Astrocyte (in vitro differentiated cells and primary cell): Measurements from ENCODE around the gene KRTAP29-1. TPM values are rescaled to one million over a fixed set of nuclear protein-coding genes. Genes with fewer than 3 reads are reported as not detected.
"Not testable (repeated sequence)": the region's sequence is repeated elsewhere in the genome, so short reads cannot be mapped to it uniquely, and the experiment has no call there.

Experiments used
- DNase-seq: peaks from one replicate; pipeline ENCODE4 v3.0.0-alpha.2; 2010; ENCODE audit warnings: low read depth
- FAIRE-seq: peaks from 2 replicates; lab custom pipeline; 2011; peaks lifted over from hg19 to GRCh38; lab: Jason Lieb, UNC
- H2AFZ ChIP-seq: 2 replicates; pipeline ENCODE4 v1.6.0; 2012; ENCODE audit warnings: low read depth, low read length, inconsistent platforms
- H3K27ac ChIP-seq: 2 replicates; pipeline ENCODE4 v1.5.1; 2011; ENCODE audit warnings: low read depth, low read length, inconsistent platforms
- H3K27me3 ChIP-seq: 2 replicates; pipeline ENCODE4 v1.6.0; 2011; ENCODE audit warnings: low read length, inconsistent platforms; ENCODE audit not compliant: insufficient read depth
- H3K36me3 ChIP-seq: 2 replicates; pipeline ENCODE4 v1.5.1; 2011; ENCODE audit warnings: low read length, inconsistent platforms; ENCODE audit not compliant: insufficient read depth
- H3K4me1 ChIP-seq: 2 replicates; pipeline ENCODE4 v1.5.1; 2011; ENCODE audit warnings: low read length, inconsistent platforms; ENCODE audit not compliant: insufficient read depth
- H3K4me2 ChIP-seq: 2 replicates; pipeline ENCODE4 v1.6.0; 2012; ENCODE audit warnings: low read length, inconsistent platforms
- H3K4me3 ChIP-seq: 2 replicates; pipeline ENCODE4 v1.5.1; 2011; ENCODE audit warnings: low read depth, mild to moderate bottlenecking, low read length, inconsistent platforms; ENCODE audit not compliant: insufficient read depth
- H3K79me2 ChIP-seq: 2 replicates; pipeline ENCODE4 v1.6.0; 2012; ENCODE audit warnings: mild to moderate bottlenecking, low read length, inconsistent platforms; ENCODE audit not compliant: insufficient read depth
- H3K9ac ChIP-seq: 2 replicates; pipeline ENCODE4 v1.6.0; 2012; ENCODE audit warnings: mild to moderate bottlenecking, low read length, inconsistent platforms
- H3K9me3 ChIP-seq: 2 replicates; pipeline ENCODE4 v1.5.1; 2012; ENCODE audit warnings: low read depth, mild to moderate bottlenecking, low read length, inconsistent platforms; ENCODE audit not compliant: insufficient read depth
- H4K20me1 ChIP-seq: 2 replicates; pipeline ENCODE4 v1.6.0; 2012; ENCODE audit warnings: low read length, inconsistent platforms; ENCODE audit not compliant: insufficient read depth
- H3K27ac Mint-ChIP-seq: one replicate; pipeline ENCODE4 v1.8.0; 2021; ENCODE audit warnings: mild to moderate bottlenecking, mixed read lengths; ENCODE audit not compliant: unreplicated experiment
- H3K27me3 Mint-ChIP-seq: one replicate; pipeline ENCODE4 v1.8.0; 2021; ENCODE audit warnings: low read depth, mixed read lengths; ENCODE audit not compliant: unreplicated experiment
- H3K36me3 Mint-ChIP-seq: one replicate; pipeline ENCODE4 v1.8.0; 2021; ENCODE audit warnings: low read depth, mixed read lengths; ENCODE audit not compliant: unreplicated experiment
- H3K4me1 Mint-ChIP-seq: one replicate; pipeline ENCODE4 v1.8.0; 2021; ENCODE audit warnings: low read depth, mixed read lengths; ENCODE audit not compliant: unreplicated experiment
- H3K4me3 Mint-ChIP-seq: one replicate; pipeline ENCODE4 v1.8.0; 2021; ENCODE audit warnings: mild to moderate bottlenecking, moderate library complexity, mixed read lengths; ENCODE audit not compliant: unreplicated experiment
- H3K9me3 Mint-ChIP-seq: one replicate; pipeline ENCODE4 v1.8.0; 2021; ENCODE audit warnings: mild to moderate bottlenecking, mixed read lengths; ENCODE audit not compliant: unreplicated experiment
- CTCF ChIP-seq: IDR thresholded peaks from 2 replicates; pipeline ENCODE4 v1.5.1; 2011; ENCODE audit warnings: low read depth, mild to moderate bottlenecking, inconsistent platforms, low read length, moderate library complexity; ENCODE audit not compliant: insufficient read depth
- EZH2 ChIP-seq: IDR thresholded peaks from 2 replicates; pipeline ENCODE4 v1.6.1; 2012; ENCODE audit warnings: mild to moderate bottlenecking, low read length, inconsistent platforms; ENCODE audit not compliant: insufficient read depth
- total RNA-seq: library from RNA; stranded (reverse); gene quantifications from 2 replicates; pipeline ENCODE4 v1.2.1, GENCODE V29; 2021

Gene KRTAP29-1
- total RNA-seq, 1 donor from 2014 or later, result not detected

- H3K36me3 Mint-ChIP-seq, result no peaks in the 10 kb centered on the region
- no peaks in the 10 kb centered on the region for H3K27me3 ChIP-seq
- H3K4me1 Mint-ChIP-seq, result peaks cover 3% of the 10 kb centered on the region
- H2AFZ ChIP-seq, result no peak overlapping the region
- H3K4me3 ChIP-seq, result no peak overlapping the region
- H3K27ac ChIP-seq, result no peak overlapping the region
- H3K4me3 Mint-ChIP-seq, result no peak overlapping the region
- no peak overlapping the region for H3K27ac Mint-ChIP-seq
- no peaks in the 10 kb centered on the region for H3K9me3 ChIP-seq
- H4K20me1 ChIP-seq, result no peaks in the 10 kb centered on the region
- H3K27me3 Mint-ChIP-seq, result peaks cover 7% of the 10 kb centered on the region
- H3K9ac ChIP-seq, result no peak overlapping the region
- DNase-seq, result no peak
- no peak for TF ChIP-seq CTCF
- no peak for TF ChIP-seq EZH2
- H3K4me2 ChIP-seq, result no peak overlapping the region
- FAIRE-seq, result no peak
- H3K4me1 ChIP-seq, result no peaks in the 10 kb centered on the region
- no peaks in the 10 kb centered on the region for H3K36me3 ChIP-seq
- H3K9me3 Mint-ChIP-seq, result peaks cover 2% of the 10 kb centered on the region
- H3K79me2 ChIP-seq, result no peaks in the 10 kb centered on the region
Observed at GRCh38 chr17:41278176-41278955, 24.3 kb downstream of the KRTAP29-1 start.

- not testable (repeated sequence) for FAIRE-seq, H3K27me3 ChIP-seq, H3K27ac Mint-ChIP-seq, H3K27me3 Mint-ChIP-seq, H3K36me3 Mint-ChIP-seq, H3K4me2 ChIP-seq, H2AFZ ChIP-seq, H3K79me2 ChIP-seq, H3K36me3 ChIP-seq, H4K20me1 ChIP-seq, DNase-seq, H3K4me3 ChIP-seq, H3K4me3 Mint-ChIP-seq, H3K9me3 ChIP-seq, H3K27ac ChIP-seq, H3K4me1 ChIP-seq, H3K9me3 Mint-ChIP-seq, H3K9ac ChIP-seq, H3K4me1 Mint-ChIP-seq
Observed at GRCh38 chr17:41275648-41276190, 26.9 kb downstream of the KRTAP29-1 start, which contains the start of gene KRTAP9-7. Gene KRTAP9-7, plus strand, starts transcription at chr17:41275698. Its CDS starts 0 bp downstream, at chr17:41275698.

GRCh38 chr17:41271858-41272257 is 30.8 kb downstream of the KRTAP29-1 start:
- Histone ChIP-seq H3K9ac (no peak overlapping the region), H3K27me3 (no peaks in the 10 kb centered on the region), H3K9me3 (no peaks in the 10 kb centered on the region), H3K4me2 (no peak overlapping the region), H3K4me1 (no peaks in the 10 kb centered on the region), H2AFZ (no peak overlapping the region), H3K79me2 (no peaks in the 10 kb centered on the region), H3K36me3 (no peaks in the 10 kb centered on the region), H4K20me1 (no peaks in the 10 kb centered on the region), H3K27ac (no peak overlapping the region), H3K4me3 (no peak overlapping the region)
- TF ChIP-seq EZH2 (no peak), CTCF (no peak)
- FAIRE-seq, result no peak
- no peak overlapping the region for H3K27ac Mint-ChIP-seq
- no peak overlapping the region for H3K4me3 Mint-ChIP-seq
- no peak for DNase-seq
- peaks cover 7% of the 10 kb centered on the region for H3K27me3 Mint-ChIP-seq
- H3K9me3 Mint-ChIP-seq, result peaks cover 2% of the 10 kb centered on the region
- no peaks in the 10 kb centered on the region for H3K4me1 Mint-ChIP-seq
- no peaks in the 10 kb centered on the region for H3K36me3 Mint-ChIP-seq

GRCh38 chr17:41271323-41271722 is 31.3 kb downstream of the KRTAP29-1 start:
- not testable (repeated sequence) for H3K4me3 Mint-ChIP-seq, H3K9me3 ChIP-seq, H3K4me3 ChIP-seq, H3K4me1 Mint-ChIP-seq, H3K4me2 ChIP-seq, H3K36me3 Mint-ChIP-seq, H3K27ac ChIP-seq, H3K79me2 ChIP-seq, DNase-seq, H3K4me1 ChIP-seq, H3K9me3 Mint-ChIP-seq, H3K9ac ChIP-seq, H4K20me1 ChIP-seq, H3K27ac Mint-ChIP-seq, H3K36me3 ChIP-seq, FAIRE-seq, H3K27me3 Mint-ChIP-seq, H3K27me3 ChIP-seq, H2AFZ ChIP-seq
